ENCODE measurements around the gene SAC3D1. TPM values are rescaled to one million over a fixed set of nuclear protein-coding genes. Genes with fewer than 3 reads are reported as not detected.

Gene SAC3D1
- total and polyA plus RNA-seq, 2 of the 8 experiments (the other 6 are each of a cell fraction or from before 2014, with no cell fraction given) = 19.4 to 25.8 TPM

DNA sequence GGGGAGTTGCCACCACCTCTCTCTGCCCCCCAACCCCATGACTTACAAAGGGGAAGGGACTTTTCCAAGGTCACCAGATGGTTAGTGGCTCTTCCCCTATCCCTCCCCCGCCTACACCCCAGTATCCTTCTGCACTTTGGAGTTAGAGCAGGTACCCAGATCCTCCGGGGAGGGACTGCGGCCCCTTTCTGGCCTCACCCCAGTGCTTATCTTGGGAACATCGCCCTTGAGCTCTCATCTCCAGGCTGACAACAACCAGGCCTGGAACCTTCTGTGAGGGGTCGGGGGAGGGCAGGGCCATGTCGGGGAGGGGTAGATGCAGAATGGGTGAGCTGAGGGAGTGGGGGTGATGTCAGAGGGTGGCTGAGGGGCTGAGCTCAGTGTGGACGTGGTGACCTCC is 24.8 kb downstream of the SAC3D1 start (continued):
- no peak for TF ChIP-seq RAD21 (IDR thresholded peaks at IDR 0.05 in 1 of 2, conservative IDR thresholded peaks at IDR 0.05 in 1 of 2; ENCODE audit: low read depth in 2 of 2, low read length in 2 of 2)
- no peak for TF ChIP-seq TCF12 (IDR thresholded peaks at IDR 0.05; ENCODE audit: low read depth, low read length)
- TF ChIP-seq HDAC6 (IDR thresholded peaks at IDR 0.05; ENCODE audit: low read depth, low read length) = no peak
- TF ChIP-seq, protein P1, sequence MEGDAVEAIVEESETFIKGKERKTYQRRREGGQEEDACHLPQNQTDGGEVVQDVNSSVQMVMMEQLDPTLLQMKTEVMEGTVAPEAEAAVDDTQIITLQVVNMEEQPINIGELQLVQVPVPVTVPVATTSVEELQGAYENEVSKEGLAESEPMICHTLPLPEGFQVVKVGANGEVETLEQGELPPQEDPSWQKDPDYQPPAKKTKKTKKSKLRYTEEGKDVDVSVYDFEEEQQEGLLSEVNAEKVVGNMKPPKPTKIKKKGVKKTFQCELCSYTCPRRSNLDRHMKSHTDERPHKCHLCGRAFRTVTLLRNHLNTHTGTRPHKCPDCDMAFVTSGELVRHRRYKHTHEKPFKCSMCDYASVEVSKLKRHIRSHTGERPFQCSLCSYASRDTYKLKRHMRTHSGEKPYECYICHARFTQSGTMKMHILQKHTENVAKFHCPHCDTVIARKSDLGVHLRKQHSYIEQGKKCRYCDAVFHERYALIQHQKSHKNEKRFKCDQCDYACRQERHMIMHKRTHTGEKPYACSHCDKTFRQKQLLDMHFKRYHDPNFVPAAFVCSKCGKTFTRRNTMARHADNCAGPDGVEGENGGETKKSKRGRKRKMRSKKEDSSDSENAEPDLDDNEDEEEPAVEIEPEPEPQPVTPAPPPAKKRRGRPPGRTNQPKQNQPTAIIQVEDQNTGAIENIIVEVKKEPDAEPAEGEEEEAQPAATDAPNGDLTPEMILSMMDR (IDR thresholded peaks at IDR 0.05; ENCODE audit: control extremely low read depth in 1 of 3, insufficient read depth in 1 of 3, low read depth in 1 of 3, low read length in 3 of 3) = no peak
- TF ChIP-seq CHD1 (IDR thresholded peaks at IDR 0.05; ENCODE audit: low read depth, low read length) = no peak
- no peak for TF ChIP-seq EZH2 (IDR thresholded peaks at IDR 0.05; ENCODE audit: low read depth, low read length, severe bottlenecking)
- no peak for TF ChIP-seq KDM1A (IDR thresholded peaks at IDR 0.05; ENCODE audit: borderline replicate concordance, low read length)
